T follicular helper cell (primary cell): ENCODE data around the gene ANGPTL2.

Experiments
- DNase-seq: peaks from one replicate; pipeline ENCODE4 v3.0.0-alpha.2; 2020; ENCODE audit warnings: low read depth

ANGPTL2 gene

GRCh38 chr9:127075624-127076372 is 46.6 kb downstream of the ANGPTL2 start:
- no peak for DNase-seq

- no peak for DNase-seq
Observed at GRCh38 chr9:127074561-127075548, 47.6 kb downstream of the ANGPTL2 start.

DNA sequence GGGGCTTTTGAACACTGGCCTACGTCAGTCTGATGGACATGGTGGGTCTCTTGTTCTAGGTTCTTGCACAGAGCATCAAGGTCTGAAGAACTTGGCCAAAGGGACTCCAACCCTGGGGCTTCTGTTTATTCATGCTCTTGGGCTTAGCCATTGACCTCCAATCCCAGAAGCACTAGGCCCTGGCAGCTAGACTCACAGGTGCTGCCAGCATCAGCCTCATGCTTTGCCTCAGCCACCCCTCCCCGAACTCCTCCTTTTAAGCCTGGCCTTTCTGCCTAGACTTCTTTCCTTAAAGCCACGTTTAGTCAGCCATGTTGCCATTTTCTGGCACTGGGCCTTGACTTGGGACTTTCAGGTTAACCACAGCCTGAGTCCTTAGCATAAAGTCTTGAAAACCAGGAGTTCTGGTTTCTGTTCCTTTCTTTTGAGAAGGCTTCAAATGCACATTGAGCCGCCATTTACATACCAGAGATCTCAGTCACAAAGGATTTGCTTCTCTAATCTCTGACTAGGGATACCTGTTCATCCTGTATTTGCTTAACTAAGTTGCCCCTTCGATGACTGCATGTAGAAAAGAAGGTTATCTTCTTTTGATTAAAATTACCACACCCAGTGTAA is 54.7 kb downstream of the ANGPTL2 start:
- DNase-seq = no peak

DNA sequence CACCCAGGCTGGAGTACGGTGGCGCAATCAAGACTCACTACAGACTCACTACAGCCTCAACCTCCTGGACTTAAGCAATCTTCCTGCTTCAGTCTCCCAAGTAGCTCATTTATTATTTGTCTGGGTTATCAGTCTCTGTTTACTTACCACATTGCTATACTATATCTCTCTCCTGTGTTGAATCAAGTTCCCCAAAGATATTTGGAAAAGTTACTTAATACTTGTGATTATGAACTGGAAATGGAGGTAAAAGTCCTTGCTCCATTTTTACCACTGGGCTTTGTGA is 55.6 kb downstream of the ANGPTL2 start:
- DNase-seq = no peak

- no peak for DNase-seq
Observed at GRCh38 chr9:127066060-127066850, 56.2 kb downstream of the ANGPTL2 start.

- DNase-seq = no peak
Observed at GRCh38 chr9:127065592-127065991, 56.8 kb downstream of the ANGPTL2 start.

DNA sequence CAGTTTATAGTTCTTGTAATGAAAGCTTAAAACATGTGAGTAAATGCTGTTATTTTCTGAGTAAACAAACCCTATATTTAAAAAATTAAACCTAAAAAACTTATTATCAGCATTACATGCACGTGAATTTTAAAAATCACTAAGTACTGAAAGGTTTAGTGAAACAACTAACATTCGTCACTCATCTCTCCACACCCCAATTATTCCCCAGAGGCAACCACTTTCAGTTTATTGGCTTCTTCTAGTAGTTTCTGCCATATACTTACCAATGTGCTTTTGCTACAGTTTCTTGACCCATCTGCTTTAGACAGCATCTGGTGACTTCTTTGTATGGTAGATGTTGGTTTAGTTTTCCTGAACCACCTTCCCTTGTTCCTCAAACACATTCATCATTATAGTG is 58.1 kb downstream of the ANGPTL2 start:
- DNase-seq = no peak

DNA sequence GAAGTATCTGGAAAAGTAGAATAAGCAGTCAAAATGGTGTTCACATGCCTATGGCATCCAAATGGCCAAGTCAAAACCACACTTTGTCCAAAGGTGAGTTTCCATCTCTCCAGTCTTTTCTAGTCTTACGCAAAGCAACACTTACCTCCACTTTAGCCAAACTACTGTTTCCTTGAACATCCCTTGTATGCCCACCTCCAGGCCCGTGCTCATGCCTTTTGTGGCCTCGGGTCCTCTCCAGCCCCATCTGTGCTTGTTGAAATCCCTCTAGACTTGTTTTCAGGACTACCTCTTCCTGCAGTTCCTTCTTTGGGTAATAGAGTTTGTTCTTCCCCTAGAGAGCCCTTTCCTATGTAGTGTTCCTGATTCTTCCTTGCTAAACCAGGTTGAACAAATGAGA is 61.0 kb downstream of the ANGPTL2 start:
- DNase-seq = no peak

DNA sequence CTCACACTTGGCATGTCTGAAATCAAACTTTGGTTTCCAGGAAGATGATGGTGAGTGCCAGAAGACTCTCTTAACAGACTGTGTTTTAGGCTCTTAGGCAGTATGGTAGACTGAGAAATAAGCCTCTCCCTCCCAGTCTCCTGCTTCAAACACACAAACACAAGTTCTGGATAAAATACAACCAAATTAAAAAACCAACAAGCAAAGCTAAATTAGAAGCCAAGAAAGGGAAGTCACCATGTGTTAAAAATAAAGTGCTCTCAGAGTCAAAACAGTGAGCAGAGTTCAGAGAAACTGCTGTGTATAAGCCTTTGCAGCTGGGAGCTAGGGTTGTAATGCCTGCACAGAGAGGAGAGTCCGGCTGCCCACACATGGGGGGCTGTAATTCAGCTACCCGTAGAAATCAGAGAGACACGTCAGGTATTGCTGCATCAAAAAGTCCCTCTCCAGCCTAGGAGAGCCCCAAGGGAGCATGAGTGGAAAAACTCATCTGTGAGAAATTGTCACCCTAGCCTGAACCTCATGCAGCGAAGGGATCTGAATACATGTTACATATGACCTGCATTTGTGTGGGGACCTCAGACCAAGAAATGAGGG is 62.6 kb downstream of the ANGPTL2 start:
- DNase-seq = no peak

GRCh38 chr9:127059030-127059429 is 63.4 kb downstream of the ANGPTL2 start:
- no peak for DNase-seq

DNA sequence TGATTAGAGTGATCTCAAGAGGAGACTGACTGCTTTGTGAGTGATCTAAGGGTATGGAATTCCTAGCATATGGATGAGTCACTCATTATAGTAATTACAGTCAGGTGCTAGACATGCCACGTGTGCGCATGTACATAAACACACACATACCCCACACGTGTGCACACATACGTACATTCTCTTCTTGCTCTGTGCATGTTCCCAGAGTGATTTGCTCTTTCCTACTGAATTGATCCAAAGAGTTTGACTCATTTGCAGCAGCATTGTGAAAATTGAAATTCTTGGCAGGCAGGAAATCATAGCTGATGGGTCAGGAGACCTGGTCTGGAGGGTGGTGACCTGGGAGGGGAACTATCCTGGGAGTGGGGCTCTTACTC is 63.8 kb downstream of the ANGPTL2 start:
- no peak for DNase-seq

GRCh38 chr9:127058011-127058644 is 64.3 kb downstream of the ANGPTL2 start:
- no peak for DNase-seq

DNA sequence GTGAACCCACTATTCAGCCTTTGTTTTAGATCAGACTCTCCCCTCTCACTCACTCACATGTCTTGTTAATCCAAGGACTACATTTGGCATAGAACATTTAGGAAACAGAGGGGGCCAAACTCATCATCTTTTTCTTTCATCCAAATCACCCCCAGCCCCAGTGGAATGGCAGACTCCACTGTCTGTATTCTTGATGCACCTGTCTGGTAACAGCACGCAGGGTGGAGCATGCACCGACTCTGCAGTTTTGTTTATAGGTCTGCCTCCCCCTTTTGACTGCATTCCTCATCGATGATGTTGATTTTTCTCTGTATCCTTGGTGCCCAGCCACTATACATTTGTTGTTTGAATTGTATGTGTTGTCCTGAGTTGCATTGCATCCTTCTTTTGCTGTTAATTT is 66.0 kb downstream of the ANGPTL2 start:
- DNase-seq = no peak

DNA sequence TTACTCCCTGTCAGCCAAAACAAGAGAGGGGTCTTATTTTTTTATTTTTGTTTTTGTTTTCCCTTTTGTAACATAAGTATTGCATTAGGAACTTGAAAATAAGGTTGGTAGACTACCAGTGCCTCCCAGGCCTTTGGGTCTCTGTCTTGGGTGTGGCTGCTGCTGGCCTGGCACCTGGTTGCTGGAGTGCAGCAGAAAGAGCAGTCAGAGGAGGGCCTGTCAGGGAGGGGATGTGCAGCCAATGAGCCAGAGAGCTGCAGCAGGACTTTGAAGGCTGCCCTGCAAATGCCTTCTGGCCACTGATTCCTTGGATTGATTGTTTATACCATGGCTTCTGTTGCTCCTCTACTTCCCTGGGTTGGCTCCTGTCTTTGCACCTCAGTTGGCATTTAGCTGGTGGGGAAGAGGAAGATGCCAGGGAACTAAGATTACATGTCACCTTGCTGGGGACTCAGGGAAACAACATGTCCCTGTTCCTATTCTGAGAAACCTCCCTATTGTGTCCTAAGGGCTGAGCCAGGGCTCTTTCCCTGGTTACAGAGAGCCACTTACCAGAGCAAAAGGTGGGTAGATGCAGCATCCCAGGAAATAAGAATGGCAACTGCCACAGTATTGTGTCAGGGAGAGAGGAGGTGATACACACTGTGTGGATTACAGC is 66.6 kb downstream of the ANGPTL2 start:
- DNase-seq = no peak

- DNase-seq = no peak
Observed at GRCh38 chr9:127053960-127054359, 68.5 kb downstream of the ANGPTL2 start.

DNA sequence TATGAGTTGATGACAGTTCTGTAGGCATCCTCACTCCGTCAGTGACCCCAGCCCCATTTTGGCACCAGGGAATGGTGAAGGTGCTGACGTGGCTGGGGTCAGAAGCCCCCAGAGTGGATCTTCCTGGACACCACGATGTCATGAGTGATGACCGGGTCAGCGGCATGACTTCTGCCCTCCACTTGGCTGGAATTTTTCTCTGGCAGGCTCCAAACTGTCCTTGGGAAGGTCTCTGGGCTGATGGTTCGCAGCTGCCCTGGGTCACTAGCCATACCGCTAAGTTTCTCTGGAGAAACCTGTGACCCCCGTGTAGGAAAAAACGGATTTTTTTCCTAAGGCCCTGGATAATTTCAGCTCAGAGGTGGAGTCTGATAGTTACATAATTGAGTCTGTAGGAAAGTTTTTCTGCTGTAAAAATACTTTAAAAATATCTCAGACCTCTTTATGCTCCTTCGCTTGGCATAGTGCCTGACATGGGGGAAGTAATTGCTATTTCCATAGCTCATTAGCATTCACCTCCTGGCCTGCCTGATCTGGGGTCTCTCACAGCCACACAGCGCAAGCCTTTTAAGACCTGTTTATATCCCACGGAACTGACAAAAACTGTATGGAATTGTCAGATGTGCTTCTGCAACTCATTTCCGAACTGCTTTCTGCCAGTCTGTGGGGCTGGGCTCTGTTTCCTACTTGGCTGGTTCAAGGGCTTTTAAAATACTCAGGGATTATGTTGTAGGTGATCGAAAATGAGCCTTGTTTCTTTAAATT is 69.2 kb downstream of the ANGPTL2 start:
- no peak for DNase-seq

- DNase-seq = no peak
Observed at GRCh38 chr9:127051881-127052595, 70.4 kb downstream of the ANGPTL2 start.

- DNase-seq = no peak
Observed at GRCh38 chr9:127050591-127051001, 71.8 kb downstream of the ANGPTL2 start.

- no peak for DNase-seq
Observed at GRCh38 chr9:127050152-127050551, 72.3 kb downstream of the ANGPTL2 start.
